Bronchial epithelial cell (primary cell): ENCODE measurements around the gene RNF113A. TPM values are rescaled to one million over a fixed set of nuclear protein-coding genes. Genes with fewer than 3 reads are reported as not detected.

ENCODE experiments used
- total RNA-seq: library from RNA; depleted of rRNA; stranded (reverse); fragments of >200 nt; gene quantifications from 2 replicates; pipeline ENCODE4 v1.2.1, GENCODE V29; 2014

Gene RNF113A
- total RNA-seq, 1 donor from 2014 or later, result 17.6 TPM

Other genes starting within 250 kb of the RNF113A start
- gene SEPTIN6, start 178.6 kb downstream of the RNF113A start, total RNA-seq, result 1.6 and 1.7 TPM in 2 replicates
- under 0.01 TPM in 2 replicates for gene SOWAHD, start 113.1 kb downstream of the RNF113A start, total RNA-seq
- gene RPL39, start 80.1 kb downstream of the RNF113A start, total RNA-seq, result 2,415 and 8,689 TPM in 2 replicates
- gene UPF3B, start 18.8 kb downstream of the RNF113A start, total RNA-seq, result 1.1 and 2.9 TPM in 2 replicates
- 55.5 and 143 TPM in 2 replicates for gene NDUFA1, start 99 bp upstream of the RNF113A start, total RNA-seq
- gene AKAP14, start 24.2 kb upstream of the RNF113A start, total RNA-seq, result not detected in 2 replicates
- 3.4 and 6.1 TPM in 2 replicates for gene NKAP, start 72.0 kb upstream of the RNF113A start, total RNA-seq
- gene RHOXF2B, start 206.0 kb upstream of the RNF113A start, total RNA-seq, result not detected in 2 replicates
- not detected in 2 replicates for gene RHOXF1, start 244.2 kb upstream of the RNF113A start, total RNA-seq